GM18909 (cell line): Measurements from ENCODE around the gene NFIB.

Experiments used
- ATAC-seq: cut with Tn5 transposase; IDR thresholded peaks from one replicate; pipeline ENCODE4 v1.9.1; 2021; ENCODE audit warnings: mild to moderate bottlenecking; ENCODE audit not compliant: unreplicated experiment, poor library complexity

NFIB gene

GRCh38 chr9:14168381-14168780 lies 145.6 kb downstream of the NFIB start:
- ATAC-seq, result no peak

GRCh38 chr9:14165376-14166035 lies 148.4 kb downstream of the NFIB start:
- ATAC-seq, result no peak

- ATAC-seq, result no peak
These were observed 149.0 kb downstream of the NFIB start for GRCh38 chr9:14164908-14165307.

- ATAC-seq, result no peak
These were observed 154.3 kb downstream of the NFIB start for GRCh38 chr9:14159440-14160216.

- no peak for ATAC-seq
These were observed 155.0 kb downstream of the NFIB start for GRCh38 chr9:14158916-14159315.

GRCh38 chr9:14158136-14158813 lies 155.7 kb downstream of the NFIB start:
- no peak for ATAC-seq

GRCh38 chr9:14157191-14157590 lies 156.8 kb downstream of the NFIB start:
- no peak for ATAC-seq

- ATAC-seq, result peak; percentile 98
These were observed 157.9 kb downstream of the NFIB start for GRCh38 chr9:14156046-14156445.

GRCh38 chr9:14155237-14155636 lies 158.7 kb downstream of the NFIB start:
- ATAC-seq, result no peak

GRCh38 chr9:14153310-14153720 lies 160.6 kb downstream of the NFIB start:
- no peak for ATAC-seq

GRCh38 chr9:14151451-14151850 lies 162.5 kb downstream of the NFIB start:
- ATAC-seq, result no peak

GRCh38 chr9:14148501-14149103 lies 165.3 kb downstream of the NFIB start:
- no peak for ATAC-seq

GRCh38 chr9:14147738-14148137 lies 166.2 kb downstream of the NFIB start:
- no peak for ATAC-seq

- no peak for ATAC-seq
These were observed 167.6 kb downstream of the NFIB start for GRCh38 chr9:14146201-14146874.

- ATAC-seq, result no peak
These were observed 169.7 kb downstream of the NFIB start for GRCh38 chr9:14144215-14144614.

GRCh38 chr9:14141699-14142098 lies 172.2 kb downstream of the NFIB start:
- ATAC-seq, result no peak

- no peak for ATAC-seq
These were observed 173.7 kb downstream of the NFIB start for GRCh38 chr9:14140096-14140697.

- no peak for ATAC-seq
These were observed 174.7 kb downstream of the NFIB start for GRCh38 chr9:14139287-14139686.

GRCh38 chr9:14136646-14137370 lies 177.1 kb downstream of the NFIB start:
- no peak for ATAC-seq
